ENCODE data around the gene SLC44A5. TPM values are rescaled to one million over a fixed set of nuclear protein-coding genes. Genes with fewer than 3 reads are reported as not detected.

Gene SLC44A5
- total RNA-seq, 1 donor from 2014 or later: 13.3 TPM

- no peak for DNase-seq (ENCODE audit: low read depth, low spot score)
Measured at GRCh38 chr1:75588779-75589475, 22.0 kb downstream of the SLC44A5 start.

DNA sequence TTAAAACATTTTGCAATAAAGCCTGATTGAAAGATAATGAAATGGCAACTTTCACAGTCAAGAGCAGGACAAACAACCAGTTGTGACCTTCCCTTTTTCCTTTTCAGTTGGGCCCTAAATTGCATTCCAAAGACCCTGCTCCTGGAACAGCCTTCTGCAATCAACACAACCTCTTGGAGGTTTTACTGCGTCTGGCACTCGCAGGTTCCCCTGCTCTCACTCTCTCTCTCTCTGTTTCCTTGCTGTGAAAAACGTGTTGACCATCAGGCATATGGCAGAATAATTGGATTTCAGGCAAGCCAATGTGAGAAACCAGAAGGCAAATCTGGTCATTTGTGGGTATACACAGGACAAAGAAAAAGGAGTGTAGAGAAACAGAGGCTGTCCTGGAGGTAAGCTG, 23.2 kb downstream of the SLC44A5 start:
- DNase-seq (ENCODE audit: low read depth, low spot score): no peak

DNA sequence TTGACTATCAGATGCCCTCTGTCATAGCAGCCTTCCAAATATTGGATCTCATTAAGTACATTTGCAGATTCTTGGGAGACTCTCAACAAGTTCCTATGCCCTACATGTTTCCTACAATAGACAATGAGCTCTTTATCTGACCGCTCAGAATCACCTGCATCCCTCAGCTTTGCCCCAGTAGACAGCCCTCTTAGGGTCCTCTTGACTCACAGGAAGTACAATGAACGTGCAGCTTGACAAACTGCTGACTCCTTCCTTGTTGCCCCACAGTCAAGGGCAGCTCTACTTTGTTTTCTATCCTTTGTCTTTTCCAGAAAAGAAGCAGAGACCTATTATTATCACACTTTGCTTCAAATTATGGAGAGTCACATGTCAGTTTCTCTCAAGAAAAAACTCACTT, 27.6 kb downstream of the SLC44A5 start:
- no peak for DNase-seq (ENCODE audit: low read depth, low spot score)

- DNase-seq (ENCODE audit: low read depth, low spot score): peak; percentile 5
Measured at GRCh38 chr1:75582725-75583261, 28.1 kb downstream of the SLC44A5 start.

DNA sequence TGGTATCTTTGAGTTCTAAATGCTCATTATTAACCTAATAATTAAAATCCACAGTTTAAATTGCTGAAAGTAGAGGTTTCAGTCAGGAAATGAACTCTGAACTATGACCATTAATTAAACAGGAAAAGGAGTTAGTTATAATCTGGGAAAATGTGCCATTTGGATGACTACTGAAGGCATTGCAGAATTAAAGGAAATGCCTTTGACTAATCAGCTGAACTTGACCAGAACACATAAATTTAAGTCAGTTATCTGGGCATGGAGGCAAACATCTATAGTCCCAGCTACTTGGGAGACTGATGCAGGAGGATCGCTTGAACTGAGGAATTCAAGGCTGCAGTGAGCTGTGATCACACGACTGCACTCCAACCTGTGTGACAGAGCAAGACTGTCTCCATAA, 31.9 kb downstream of the SLC44A5 start:
- DNase-seq (ENCODE audit: low read depth, low spot score): peak; percentile 60

- DNase-seq (ENCODE audit: low read depth, low spot score): no peak
Measured at GRCh38 chr1:75575837-75576236, 35.1 kb downstream of the SLC44A5 start.

DNA sequence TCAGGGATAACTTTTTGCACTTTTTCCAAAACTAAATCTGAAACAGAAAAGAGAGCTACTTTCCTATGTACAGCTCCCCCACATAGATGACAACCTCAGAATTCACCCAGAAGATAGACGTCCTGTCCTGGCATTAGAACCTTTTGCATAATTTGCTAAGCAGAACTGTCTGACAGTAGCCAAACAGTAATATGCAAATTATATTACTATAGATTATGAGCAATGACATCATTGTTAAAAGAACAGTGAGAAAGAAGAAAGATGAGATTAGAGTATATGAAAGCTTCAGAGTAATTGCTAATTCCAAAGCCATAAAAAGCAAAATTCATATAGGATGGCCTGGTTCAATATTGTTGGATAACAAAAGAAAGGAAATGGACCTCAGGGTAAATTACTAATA, 43.7 kb downstream of the SLC44A5 start:
- DNase-seq (ENCODE audit: low read depth, low spot score): no peak

DNA sequence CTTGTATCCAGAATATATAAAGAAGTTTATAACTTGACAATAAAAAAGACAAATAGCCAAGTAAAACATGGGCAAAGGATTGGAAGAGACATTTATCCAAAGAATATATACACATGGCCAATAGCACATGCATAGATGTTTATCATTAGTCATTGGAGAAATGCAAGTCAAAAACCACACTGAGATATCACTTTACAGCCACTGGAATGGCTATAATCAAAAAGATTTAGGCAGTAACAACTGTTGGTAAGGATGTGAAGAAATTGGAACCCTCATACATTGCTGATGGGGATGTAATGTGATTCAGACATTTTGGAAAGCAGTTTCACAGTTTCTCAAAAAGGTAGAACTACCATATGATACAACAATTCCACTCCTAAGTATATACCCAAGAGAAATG, 51.1 kb downstream of the SLC44A5 start:
- DNase-seq (ENCODE audit: low read depth, low spot score): no peak

- no peak for DNase-seq (ENCODE audit: low read depth, low spot score)
Measured at GRCh38 chr1:75559136-75559535, 51.8 kb downstream of the SLC44A5 start.

GRCh38 chr1:75554870-75555269, 56.0 kb downstream of the SLC44A5 start:
- DNase-seq (ENCODE audit: low read depth, low spot score): no peak

DNA sequence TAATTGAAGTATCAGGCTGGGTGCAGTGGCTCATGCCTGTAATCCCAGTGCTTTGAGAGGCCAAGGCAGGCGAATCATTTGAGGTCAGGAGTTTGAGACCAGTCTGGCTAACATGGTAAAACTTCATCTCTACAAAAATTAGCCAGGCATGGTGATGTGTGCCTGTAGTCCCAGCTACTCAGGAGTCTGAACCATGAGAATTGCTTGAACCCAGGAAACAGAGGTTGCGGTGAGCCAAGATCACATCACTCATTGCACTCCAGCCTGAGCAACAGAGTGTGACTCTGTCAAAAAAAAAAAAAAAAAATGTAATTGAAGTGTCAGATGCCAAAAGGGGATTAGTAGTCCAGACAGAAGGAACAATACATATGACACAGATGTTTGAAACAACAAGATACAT, 56.7 kb downstream of the SLC44A5 start:
- DNase-seq (ENCODE audit: low read depth, low spot score): no peak

- no peak for DNase-seq (ENCODE audit: low read depth, low spot score)
Measured at GRCh38 chr1:75550559-75550958, 60.4 kb downstream of the SLC44A5 start.

DNA sequence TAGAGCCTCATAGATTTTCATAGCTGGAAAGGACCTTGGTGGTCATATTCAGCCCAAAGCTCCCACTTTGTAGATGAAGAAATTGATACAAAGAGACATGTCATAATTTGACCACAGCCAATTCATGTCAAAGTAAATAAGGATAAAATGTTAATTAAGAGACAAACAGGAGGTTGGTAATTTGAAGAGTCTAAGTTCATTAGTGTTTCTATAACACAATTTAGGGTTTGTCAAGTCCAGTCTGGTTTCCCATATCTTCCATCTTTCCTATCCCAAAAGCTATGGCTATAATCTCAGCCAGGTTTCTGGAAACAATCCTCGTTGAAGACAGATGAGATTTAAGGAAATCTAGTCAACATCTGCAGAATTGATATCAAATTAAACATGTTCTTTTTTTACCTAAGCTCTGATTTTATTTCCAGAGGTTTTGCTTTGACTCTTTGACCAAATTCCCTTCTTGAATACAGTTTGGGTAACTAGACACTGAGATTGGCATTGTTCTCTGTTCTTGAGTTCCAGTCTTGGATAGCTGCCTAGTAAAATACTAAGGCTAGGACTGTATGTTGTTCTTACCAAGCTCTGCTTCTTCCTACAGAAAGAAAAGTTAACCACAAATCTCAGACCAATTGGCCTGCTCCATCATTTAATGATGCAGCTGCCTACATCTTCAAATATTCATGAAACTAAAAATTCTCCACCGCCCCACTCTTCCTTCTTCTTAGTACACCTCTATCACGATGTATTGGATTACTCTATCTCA, 62.0 kb downstream of the SLC44A5 start:
- peak; percentile 57 for DNase-seq (ENCODE audit: low read depth, low spot score)

GRCh38 chr1:75543705-75544104, 67.2 kb downstream of the SLC44A5 start:
- DNase-seq (ENCODE audit: low read depth, low spot score): no peak

- peak; percentile 57 for DNase-seq (ENCODE audit: low read depth, low spot score)
Measured at GRCh38 chr1:75542818-75543570, 67.9 kb downstream of the SLC44A5 start.

DNA sequence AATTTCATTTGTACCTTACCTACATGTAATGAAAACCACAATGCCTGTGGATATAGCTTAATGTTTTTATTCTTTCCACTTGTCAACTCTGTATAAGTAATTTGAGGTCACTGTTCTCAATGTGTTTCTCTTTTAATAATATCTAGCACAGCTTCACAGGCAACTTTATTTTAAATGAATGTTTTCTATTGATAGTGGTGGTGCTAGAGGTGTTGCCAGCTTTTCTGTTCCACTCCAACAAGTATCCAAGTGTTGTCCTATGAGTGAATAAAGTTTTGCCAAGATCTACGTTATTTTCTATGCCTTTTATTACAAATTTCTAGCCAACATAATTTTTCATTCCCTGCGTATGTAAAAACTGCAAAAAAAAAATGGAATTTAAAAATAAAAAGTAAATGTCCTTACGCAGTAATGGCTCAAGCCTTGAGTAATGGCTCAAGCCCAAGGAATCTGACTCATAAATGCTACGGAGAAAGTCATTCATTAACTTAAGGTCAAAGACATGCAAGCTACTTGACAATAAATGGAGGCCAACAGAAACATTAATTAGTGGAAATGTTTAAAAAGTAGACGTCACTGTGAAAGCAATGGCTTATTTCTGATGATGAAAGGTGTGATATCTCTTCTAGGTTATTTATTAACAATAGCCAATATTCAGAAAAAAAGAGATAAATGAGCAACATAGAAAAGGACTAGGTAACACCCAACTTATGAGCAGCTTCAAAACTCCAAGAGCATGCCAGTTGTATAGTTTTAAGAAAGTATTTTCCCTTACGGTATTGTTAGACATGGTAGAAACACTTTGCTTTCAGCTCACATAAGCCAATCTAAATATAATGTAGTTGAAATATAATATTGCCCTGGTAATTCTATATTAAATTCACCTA, 71.4 kb downstream of the SLC44A5 start:
- peak; percentile 47 for DNase-seq (ENCODE audit: low read depth, low spot score)

DNA sequence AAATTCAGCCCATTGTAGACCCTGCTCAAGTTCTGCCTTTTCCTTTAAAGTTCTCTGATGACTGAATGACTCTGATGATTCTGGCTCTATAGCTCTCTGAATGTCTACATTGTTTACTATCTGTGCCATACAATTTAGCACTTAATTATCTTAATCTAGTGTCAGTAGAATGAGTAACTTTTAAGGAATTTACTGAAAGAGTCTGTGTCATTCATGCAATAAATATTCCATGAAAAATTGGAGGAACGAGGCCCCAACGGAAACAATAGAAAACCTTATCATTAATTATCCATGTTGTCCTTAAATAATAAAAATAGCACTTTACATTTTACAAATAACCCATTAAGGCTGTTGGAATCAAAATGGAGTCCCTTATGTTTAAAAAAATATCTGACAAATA, 77.8 kb downstream of the SLC44A5 start:
- no peak for DNase-seq (ENCODE audit: low read depth, low spot score)

DNA sequence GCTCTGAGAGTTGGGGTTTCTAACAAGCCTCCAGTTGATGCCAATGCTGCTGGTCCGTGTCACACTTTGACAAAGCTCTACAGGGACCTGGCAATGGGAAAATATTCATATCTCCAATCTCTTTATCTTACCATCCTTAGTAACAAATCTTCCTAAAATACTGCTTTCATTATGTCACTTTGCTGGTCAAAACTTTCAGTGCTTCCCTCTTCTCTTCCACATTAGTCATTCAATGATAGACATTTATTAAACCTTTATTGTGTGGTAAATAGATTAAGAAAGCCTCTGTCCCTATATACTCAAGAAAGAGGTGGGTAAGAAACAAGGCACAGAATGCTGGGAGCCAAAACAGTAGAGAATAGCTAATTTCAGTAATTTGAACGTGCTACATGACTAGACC, 79.3 kb downstream of the SLC44A5 start:
- DNase-seq (ENCODE audit: low read depth, low spot score): no peak

DNA sequence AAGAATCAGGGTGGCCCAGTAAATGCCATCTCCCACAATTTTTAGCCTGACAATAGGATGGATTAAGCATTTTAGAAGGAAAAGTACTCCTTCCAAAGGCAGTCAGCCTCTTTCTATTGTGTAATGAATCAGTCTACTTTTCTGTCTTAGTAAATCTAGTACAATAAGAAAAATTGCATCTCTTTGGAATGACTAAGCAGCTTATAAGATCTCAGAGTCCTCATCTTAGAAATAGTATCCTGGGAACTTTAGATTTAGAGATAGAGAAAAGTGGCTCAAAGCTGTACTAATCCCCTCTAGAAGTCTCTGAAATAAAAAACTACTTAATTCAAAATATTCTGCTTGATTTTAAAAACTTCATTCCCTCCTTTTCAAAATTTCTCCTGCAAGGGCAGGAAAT, 81.4 kb downstream of the SLC44A5 start:
- DNase-seq (ENCODE audit: low read depth, low spot score): no peak

- DNase-seq (ENCODE audit: low read depth, low spot score): no peak
Measured at GRCh38 chr1:75528001-75528400, 82.9 kb downstream of the SLC44A5 start.

- DNase-seq (ENCODE audit: low read depth, low spot score): peak; percentile 85
Measured at GRCh38 chr1:75522389-75522788, 88.5 kb downstream of the SLC44A5 start.

All from pulmonary artery endothelial cell (primary cell).